Stimulated activated naive CD4-positive, alpha-beta T cell treated with Interleukin-2 at 50 U/mL for 16 hours (primary cell): ENCODE results near the gene LDLRAD4.
"Not testable (repeated sequence)": the region's sequence is repeated elsewhere in the genome, so short reads cannot be mapped to it uniquely, and the experiment has no call there.

ENCODE experiments used
- DNase-seq: peaks from one replicate; lab custom pipeline; 2025; lab: John Stamatoyannopoulos, UW

Gene LDLRAD4

GRCh38 chr18:13246591-13246990 is 28.0 kb downstream of the LDLRAD4 start:
- no peak for DNase-seq

- DNase-seq, result no peak
Measured at GRCh38 chr18:13247506-13247905, 28.9 kb downstream of the LDLRAD4 start.

GRCh38 chr18:13252686-13253410 is 34.3 kb downstream of the LDLRAD4 start:
- DNase-seq, result no peak

GRCh38 chr18:13253786-13254688 is 35.5 kb downstream of the LDLRAD4 start:
- DNase-seq, result no peak

GRCh38 chr18:13254971-13255927 is 36.7 kb downstream of the LDLRAD4 start:
- DNase-seq, result no peak

GRCh38 chr18:13256444-13257305 is 38.1 kb downstream of the LDLRAD4 start:
- DNase-seq, result no peak

- DNase-seq, result no peak
Measured at GRCh38 chr18:13257361-13257980, 38.9 kb downstream of the LDLRAD4 start.

- DNase-seq, result no peak
Measured at GRCh38 chr18:13258921-13259320, 40.4 kb downstream of the LDLRAD4 start.

- DNase-seq, result no peak
Measured at GRCh38 chr18:13259701-13260100, 41.1 kb downstream of the LDLRAD4 start.

- DNase-seq, result no peak
Measured at GRCh38 chr18:13260197-13260934, 41.8 kb downstream of the LDLRAD4 start.

- no peak for DNase-seq
Measured at GRCh38 chr18:13260935-13261640, 42.5 kb downstream of the LDLRAD4 start.

GRCh38 chr18:13261661-13262357 is 43.2 kb downstream of the LDLRAD4 start:
- no peak for DNase-seq

- not testable (repeated sequence) for DNase-seq
Measured at GRCh38 chr18:13262358-13262680, 43.8 kb downstream of the LDLRAD4 start.

GRCh38 chr18:13262839-13263691 is 44.5 kb downstream of the LDLRAD4 start:
- DNase-seq, result no peak

GRCh38 chr18:13264091-13265007 is 45.8 kb downstream of the LDLRAD4 start:
- DNase-seq, result no peak

GRCh38 chr18:13265008-13265910 is 46.7 kb downstream of the LDLRAD4 start:
- peak; percentile 34 for DNase-seq
